ENCODE measurements around the gene SS18L1. TPM values are rescaled to one million over a fixed set of nuclear protein-coding genes. Genes with fewer than 3 reads are reported as not detected.

Gene SS18L1
- total and polyA plus RNA-seq, 10 donors: 6.7 to 18.6 (median 13.9) TPM

GRCh38 chr20:62214067-62214466 lies 70.5 kb downstream of the SS18L1 start:
- peaks cover 7 to 90% (median 81%) of the 10 kb centered on the region in 7 donors for H3K27me3 ChIP-seq (replicated peaks in 1 of 7)
- no peaks in the 10 kb centered on the region for H3K36me3 ChIP-seq
- 44 to 68% (median 61%) methylated on average over 11 to 12 of the region's 12 CpGs for WGBS, 5 donors
- no peak overlapping the region for H3K27ac ChIP-seq
- no peak for DNase-seq
- H3K9me3 ChIP-seq: no peaks in the 10 kb centered on the region
- no peak overlapping the region for H3K4me3 ChIP-seq
- TF ChIP-seq POLR2AphosphoS5 (IDR thresholded peaks at IDR 0.05): no peak
- no peak for TF ChIP-seq POLR2A (IDR thresholded peaks at IDR 0.05)
- TF ChIP-seq CTCF (IDR thresholded peaks at IDR 0.05 in 8 of 11, conservative IDR thresholded peaks at IDR 0.05 in 3 of 11): no peak
- intact Hi-C loops (cut with DNase I; ENCODE audit: low total_unique reads): no loop called here
- H3K4me1 ChIP-seq: peaks cover 0 to 5% (median 2%) of the 10 kb centered on the region in 6 donors

- H3K4me1 ChIP-seq: peaks cover under 1 to 15% (median 9%) of the 10 kb centered on the region in 6 donors
- no peaks in the 10 kb centered on the region for H3K36me3 ChIP-seq
- H3K27me3 ChIP-seq (replicated peaks in 1 of 7): peaks cover 8 to 91% (median 79%) of the 10 kb centered on the region in 7 donors
- H3K4me3 ChIP-seq: no peak overlapping the region
- no peak overlapping the region for H3K27ac ChIP-seq
- intact Hi-C loops (cut with DNase I; ENCODE audit: low total_unique reads): no loop called here
- no peaks in the 10 kb centered on the region for H3K9me3 ChIP-seq
- TF ChIP-seq POLR2AphosphoS5 (IDR thresholded peaks at IDR 0.05) (no peak), CTCF (IDR thresholded peaks at IDR 0.05 in 8 of 11, conservative IDR thresholded peaks at IDR 0.05 in 3 of 11) (no peak), POLR2A (IDR thresholded peaks at IDR 0.05) (no peak)
- 79 to 87% (median 80%) methylated on average over 14 to 29 of the region's 29 CpGs for whole genome bisulfite sequencing, 5 donors
- no peak for DNase-seq
Observed at GRCh38 chr20:62215020-62215990, 71.7 kb downstream of the SS18L1 start.

- 79 to 87% (median 81%) methylated on average over 16 to 40 of the region's 40 CpGs for WGBS, 5 donors
- no peak overlapping the region for H3K4me3 ChIP-seq
- intact Hi-C loops (cut with DNase I; ENCODE audit: low total_unique reads): no loop called here
- no peak for TF ChIP-seq POLR2AphosphoS5 (IDR thresholded peaks at IDR 0.05)
- no peak for TF ChIP-seq POLR2A (IDR thresholded peaks at IDR 0.05)
- no peak for TF ChIP-seq CTCF (IDR thresholded peaks at IDR 0.05 in 8 of 11, conservative IDR thresholded peaks at IDR 0.05 in 3 of 11)
- no peaks in the 10 kb centered on the region for H3K9me3 ChIP-seq
- no peak for DNase-seq
- H3K36me3 ChIP-seq: no peaks in the 10 kb centered on the region
- H3K27me3 ChIP-seq (replicated peaks in 1 of 7): peaks cover 11 to 91% (median 79%) of the 10 kb centered on the region in 7 donors
- H3K4me1 ChIP-seq: peaks cover 6 to 23% (median 15%) of the 10 kb centered on the region in 6 donors
- no peak overlapping the region for H3K27ac ChIP-seq
Observed at GRCh38 chr20:62215991-62216635, 72.5 kb downstream of the SS18L1 start.

Data from spleen (tissue), 11 donors.